ENCODE data around the gene FOXE3.

The FOXE3 gene

DNA sequence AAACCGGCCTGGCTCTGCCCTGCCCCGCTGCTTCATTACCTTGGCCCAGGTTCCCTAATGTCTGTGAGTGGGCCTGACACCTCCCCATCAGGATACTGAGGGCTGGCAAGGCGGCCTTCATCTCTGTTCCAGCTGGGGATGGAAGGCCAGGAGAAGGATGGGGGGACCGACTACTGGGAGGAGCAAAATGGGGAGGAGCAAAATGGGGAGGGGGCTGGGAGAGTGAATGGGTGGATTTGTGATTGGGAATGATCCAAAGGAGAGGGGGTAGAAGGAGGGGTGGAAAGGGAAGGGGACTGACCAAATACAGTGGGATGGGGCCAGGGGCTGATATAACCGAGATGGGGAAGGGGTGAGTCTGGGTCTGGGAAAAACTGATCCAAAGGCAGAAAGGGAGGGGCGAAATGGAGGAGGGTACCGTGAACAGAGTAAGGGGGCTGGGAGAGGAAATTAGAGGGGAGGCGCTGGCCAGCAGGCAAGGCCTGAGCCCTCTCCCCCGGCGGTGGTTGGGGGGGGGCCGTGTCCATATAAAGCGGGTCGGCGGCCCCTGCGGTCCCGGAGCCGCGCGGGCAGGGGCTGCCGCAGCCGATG, at the start of gene FOXE3:
Gene FOXE3, plus strand, starts transcription at position 558 of the 591 bp plus-strand sequence. Its CDS starts 31 bp downstream, at position 589.
- Histone ChIP-seq H3K27ac (ENCODE audit: low read depth in 2 of 2, low read length in 2 of 2) (no peak within 1 kb of the TSS), H3K4me1 (ENCODE audit: control insufficient read depth in 2 of 2, insufficient read depth in 2 of 2, low read length in 2 of 2) (no peaks in the 10 kb centered on the region), H3K36me3 (ENCODE audit: control insufficient read depth in 2 of 2, insufficient read depth in 2 of 2, low read length in 2 of 2) (no peaks in the 10 kb centered on the region), H3K9ac (ENCODE audit: low read depth in 1 of 2, low read length in 2 of 2) (no peak within 1 kb of the TSS), H3K9me3 (ENCODE audit: control insufficient read depth in 2 of 2, low read length in 2 of 2) (no peaks in the 10 kb centered on the region), H3K4me3 (ENCODE audit: low read length in 2 of 2) (peak within 1 kb of the TSS; percentile 31 to 33), H3K27me3 (ENCODE audit: control insufficient read depth in 2 of 2, insufficient read depth in 2 of 2, low read length in 2 of 2) (peaks cover 0 to 4% of the 10 kb centered on the region in 2 donors)

DNA sequence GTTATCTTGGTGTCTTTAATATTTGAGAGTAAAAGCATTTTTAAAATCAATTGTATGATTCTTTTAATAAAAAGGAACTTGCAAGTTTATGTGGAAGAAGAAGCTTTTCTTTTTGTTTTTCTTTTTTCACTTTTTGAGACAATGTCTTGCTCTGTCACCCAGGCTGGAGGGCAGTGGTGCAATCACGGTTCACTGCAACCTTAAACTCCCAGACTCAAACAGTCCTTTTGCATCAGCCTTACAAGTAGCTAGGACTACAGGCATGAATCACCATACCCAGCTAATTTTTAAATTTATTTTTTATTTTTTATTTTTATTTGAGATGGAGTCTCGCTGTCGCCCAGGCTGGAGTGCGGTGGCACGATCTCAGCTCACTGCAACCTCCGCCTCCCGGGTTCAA, 48.4 kb upstream of the FOXE3 start:
- no peaks in the 10 kb centered on the region for H3K4me1 ChIP-seq (ENCODE audit: control insufficient read depth in 2 of 2, insufficient read depth in 2 of 2, low read length in 2 of 2)
- no peak overlapping the region for H3K27ac ChIP-seq (ENCODE audit: low read depth in 2 of 2, low read length in 2 of 2)
- no peaks in the 10 kb centered on the region for H3K27me3 ChIP-seq (ENCODE audit: control insufficient read depth in 2 of 2, insufficient read depth in 2 of 2, low read length in 2 of 2)
- no peak overlapping the region for H3K4me3 ChIP-seq (ENCODE audit: low read length in 2 of 2)
- no peak overlapping the region for H3K9ac ChIP-seq (ENCODE audit: low read depth in 1 of 2, low read length in 2 of 2)
- H3K36me3 ChIP-seq (ENCODE audit: control insufficient read depth in 2 of 2, insufficient read depth in 2 of 2, low read length in 2 of 2), result peaks cover 22 to 27% of the 10 kb centered on the region in 2 donors
- H3K9me3 ChIP-seq (ENCODE audit: control insufficient read depth in 2 of 2, low read length in 2 of 2), result no peaks in the 10 kb centered on the region

DNA sequence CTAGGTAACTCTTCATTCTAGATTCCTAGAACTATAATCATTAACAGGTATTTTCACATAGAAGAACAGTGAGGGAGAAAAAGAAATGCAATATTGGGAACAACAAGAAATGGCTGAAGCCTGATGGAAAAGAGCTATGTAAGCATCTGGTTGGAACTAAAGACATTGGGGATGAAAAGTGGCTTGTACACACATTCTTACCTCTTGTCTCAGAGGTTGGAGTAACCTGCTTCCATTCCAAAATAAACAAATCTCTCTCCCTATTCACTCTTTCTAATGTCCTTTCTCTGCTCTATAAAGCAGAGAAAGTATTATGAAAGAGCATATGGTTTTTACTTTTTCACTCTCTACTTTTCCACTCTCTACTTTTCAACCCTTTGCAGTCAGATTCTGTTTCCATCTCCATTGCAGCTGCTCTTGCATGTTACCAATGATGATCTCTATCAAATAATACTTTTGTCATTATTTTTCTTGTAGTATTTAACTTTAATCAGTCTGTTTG, 45.0 kb upstream of the FOXE3 start:
- no peaks in the 10 kb centered on the region for H3K4me1 ChIP-seq (ENCODE audit: control insufficient read depth in 2 of 2, insufficient read depth in 2 of 2, low read length in 2 of 2)
- H3K27ac ChIP-seq (ENCODE audit: low read depth in 2 of 2, low read length in 2 of 2), result no peak overlapping the region
- peaks cover 39 to 47% of the 10 kb centered on the region in 2 donors for H3K36me3 ChIP-seq (ENCODE audit: control insufficient read depth in 2 of 2, insufficient read depth in 2 of 2, low read length in 2 of 2)
- no peak overlapping the region for H3K4me3 ChIP-seq (ENCODE audit: low read length in 2 of 2)
- H3K9me3 ChIP-seq (ENCODE audit: control insufficient read depth in 2 of 2, low read length in 2 of 2), result no peaks in the 10 kb centered on the region
- no peak overlapping the region for H3K9ac ChIP-seq (ENCODE audit: low read depth in 1 of 2, low read length in 2 of 2)
- H3K27me3 ChIP-seq (ENCODE audit: control insufficient read depth in 2 of 2, insufficient read depth in 2 of 2, low read length in 2 of 2), result no peaks in the 10 kb centered on the region

DNA sequence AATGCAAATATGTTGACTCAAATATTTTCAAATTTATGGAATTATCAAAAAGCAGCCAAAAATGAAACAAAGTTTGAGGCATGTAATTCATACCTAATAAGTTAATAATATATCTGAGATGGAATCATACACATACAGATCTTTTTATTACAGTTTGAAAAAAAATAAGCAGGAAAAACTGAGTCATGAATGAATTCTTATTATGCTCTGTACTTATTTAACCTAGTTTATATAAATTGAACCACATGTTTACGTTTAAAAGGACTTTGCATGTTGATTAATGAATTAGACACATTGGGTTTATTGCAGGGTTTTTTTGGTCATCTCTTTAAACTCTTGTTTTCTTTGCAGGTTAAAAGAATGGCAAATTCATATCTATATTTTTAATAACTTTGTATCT, 41.6 kb upstream of the FOXE3 start:
- Histone ChIP-seq H3K36me3 (ENCODE audit: control insufficient read depth in 2 of 2, insufficient read depth in 2 of 2, low read length in 2 of 2) (peaks cover 41 to 60% of the 10 kb centered on the region in 2 donors), H3K4me1 (ENCODE audit: control insufficient read depth in 2 of 2, insufficient read depth in 2 of 2, low read length in 2 of 2) (no peaks in the 10 kb centered on the region), H3K9ac (ENCODE audit: low read depth in 1 of 2, low read length in 2 of 2) (no peak overlapping the region), H3K27me3 (ENCODE audit: control insufficient read depth in 2 of 2, insufficient read depth in 2 of 2, low read length in 2 of 2) (no peaks in the 10 kb centered on the region), H3K4me3 (ENCODE audit: low read length in 2 of 2) (no peak overlapping the region), H3K9me3 (ENCODE audit: control insufficient read depth in 2 of 2, low read length in 2 of 2) (no peaks in the 10 kb centered on the region), H3K27ac (ENCODE audit: low read depth in 2 of 2, low read length in 2 of 2) (no peak overlapping the region)

DNA sequence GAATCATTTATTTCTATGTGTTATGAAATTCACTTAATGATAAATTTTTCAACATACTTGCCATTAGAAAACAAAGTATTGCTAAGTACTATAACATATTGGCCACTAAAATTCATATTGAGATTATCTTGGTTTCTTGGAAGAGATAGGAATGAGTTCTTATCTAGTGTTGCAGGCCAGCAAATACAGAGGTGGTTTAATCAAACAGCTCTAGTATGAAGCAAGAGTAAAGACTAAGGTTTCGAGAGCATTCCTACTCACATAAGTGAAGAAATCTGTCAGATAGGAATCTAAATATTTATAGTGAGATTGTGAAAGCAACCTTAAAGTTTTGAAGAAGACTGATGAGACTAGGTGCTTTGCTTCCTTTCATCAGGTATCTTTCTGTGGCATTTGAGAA, 37.9 kb upstream of the FOXE3 start:
- Histone ChIP-seq H3K36me3 (ENCODE audit: control insufficient read depth in 2 of 2, insufficient read depth in 2 of 2, low read length in 2 of 2) (peaks cover 40 to 54% of the 10 kb centered on the region in 2 donors), H3K27ac (ENCODE audit: low read depth in 2 of 2, low read length in 2 of 2) (no peak overlapping the region), H3K27me3 (ENCODE audit: control insufficient read depth in 2 of 2, insufficient read depth in 2 of 2, low read length in 2 of 2) (no peaks in the 10 kb centered on the region), H3K4me1 (ENCODE audit: control insufficient read depth in 2 of 2, insufficient read depth in 2 of 2, low read length in 2 of 2) (no peaks in the 10 kb centered on the region), H3K9me3 (ENCODE audit: control insufficient read depth in 2 of 2, low read length in 2 of 2) (no peaks in the 10 kb centered on the region), H3K4me3 (ENCODE audit: low read length in 2 of 2) (no peak overlapping the region), H3K9ac (ENCODE audit: low read depth in 1 of 2, low read length in 2 of 2) (no peak overlapping the region)

DNA sequence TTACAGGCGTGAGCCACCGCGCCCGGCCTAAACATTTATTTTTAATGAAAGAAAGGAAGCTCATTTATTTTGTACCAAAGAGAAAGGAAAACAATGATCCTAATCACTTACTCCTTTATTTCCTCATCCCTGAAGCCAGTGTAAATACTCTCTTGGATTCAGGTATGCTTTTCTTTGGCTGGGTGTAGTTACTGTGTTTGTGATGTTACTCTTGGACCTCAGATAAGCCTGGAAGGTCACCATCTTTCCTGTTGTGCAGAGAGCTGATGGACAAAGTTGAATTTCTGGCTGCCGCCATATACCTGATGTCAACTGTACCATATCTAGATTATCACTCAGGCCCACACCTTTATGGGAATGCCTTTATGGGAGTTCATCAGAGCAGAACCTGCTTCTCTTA, 35.4 kb upstream of the FOXE3 start:
- Histone ChIP-seq H3K36me3 (ENCODE audit: control insufficient read depth in 2 of 2, insufficient read depth in 2 of 2, low read length in 2 of 2) (peaks cover 30 to 42% of the 10 kb centered on the region in 2 donors), H3K9ac (ENCODE audit: low read depth in 1 of 2, low read length in 2 of 2) (no peak overlapping the region), H3K27ac (ENCODE audit: low read depth in 2 of 2, low read length in 2 of 2) (no peak overlapping the region), H3K4me1 (ENCODE audit: control insufficient read depth in 2 of 2, insufficient read depth in 2 of 2, low read length in 2 of 2) (no peaks in the 10 kb centered on the region), H3K4me3 (ENCODE audit: low read length in 2 of 2) (no peak overlapping the region), H3K9me3 (ENCODE audit: control insufficient read depth in 2 of 2, low read length in 2 of 2) (no peaks in the 10 kb centered on the region), H3K27me3 (ENCODE audit: control insufficient read depth in 2 of 2, insufficient read depth in 2 of 2, low read length in 2 of 2) (no peaks in the 10 kb centered on the region)

DNA sequence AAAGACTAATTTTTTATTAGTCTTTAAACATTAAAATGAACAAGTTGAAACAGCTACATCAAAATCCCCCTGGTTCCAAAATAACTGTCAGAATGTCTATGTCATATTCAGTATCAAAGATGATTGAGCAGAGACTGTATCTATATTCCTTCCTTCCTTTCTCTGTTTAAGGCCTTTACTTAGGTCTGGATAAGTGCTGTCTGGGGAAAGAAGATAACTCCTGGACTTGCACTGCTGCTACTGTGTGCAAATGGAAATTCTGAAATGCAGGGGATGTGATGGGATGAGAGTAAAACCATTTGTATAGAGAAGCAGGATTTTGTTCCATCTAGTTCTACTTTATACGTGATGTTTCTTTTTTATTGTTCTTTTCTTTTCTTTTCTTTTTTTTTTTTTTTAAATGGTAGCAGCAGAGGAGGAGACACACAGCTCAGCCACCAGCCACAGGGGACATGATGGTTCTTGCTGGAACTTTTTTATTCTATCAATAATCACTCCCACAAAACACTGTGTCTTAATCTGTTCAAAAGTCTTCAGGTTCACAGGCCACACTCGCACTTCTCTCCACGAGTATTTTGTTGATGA, 33.6 kb upstream of the FOXE3 start:
- H3K27me3 ChIP-seq (ENCODE audit: control insufficient read depth in 2 of 2, insufficient read depth in 2 of 2, low read length in 2 of 2), result no peaks in the 10 kb centered on the region
- H3K9me3 ChIP-seq (ENCODE audit: control insufficient read depth in 2 of 2, low read length in 2 of 2), result no peaks in the 10 kb centered on the region
- no peaks in the 10 kb centered on the region for H3K4me1 ChIP-seq (ENCODE audit: control insufficient read depth in 2 of 2, insufficient read depth in 2 of 2, low read length in 2 of 2)
- H3K27ac ChIP-seq (ENCODE audit: low read depth in 2 of 2, low read length in 2 of 2), result no peak overlapping the region
- H3K9ac ChIP-seq (ENCODE audit: low read depth in 1 of 2, low read length in 2 of 2), result no peak overlapping the region
- no peak overlapping the region for H3K4me3 ChIP-seq (ENCODE audit: low read length in 2 of 2)
- H3K36me3 ChIP-seq (ENCODE audit: control insufficient read depth in 2 of 2, insufficient read depth in 2 of 2, low read length in 2 of 2), result peaks cover 30 to 34% of the 10 kb centered on the region in 2 donors

DNA sequence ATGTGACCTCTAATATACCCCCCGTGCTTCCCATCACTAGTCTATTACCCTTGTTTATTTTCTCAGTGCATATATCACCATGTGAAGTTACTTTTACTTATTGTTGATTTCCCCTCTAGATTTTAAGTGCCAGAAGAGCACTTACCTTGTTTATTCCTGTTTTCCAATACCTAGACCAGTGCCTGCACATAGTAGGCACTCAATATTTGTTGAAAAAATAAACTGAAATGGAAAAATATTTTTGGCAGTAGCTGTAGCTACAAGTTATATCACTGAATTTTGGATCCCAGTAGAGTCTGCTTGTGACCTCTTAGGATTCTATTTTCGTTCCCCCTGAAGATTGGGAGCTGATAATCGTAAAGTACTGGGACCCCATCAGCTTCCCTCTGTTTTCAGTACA, 32.0 kb upstream of the FOXE3 start:
- Histone ChIP-seq H3K27me3 (ENCODE audit: control insufficient read depth in 2 of 2, insufficient read depth in 2 of 2, low read length in 2 of 2) (no peaks in the 10 kb centered on the region), H3K9ac (ENCODE audit: low read depth in 1 of 2, low read length in 2 of 2) (no peak overlapping the region), H3K27ac (ENCODE audit: low read depth in 2 of 2, low read length in 2 of 2) (no peak overlapping the region), H3K4me1 (ENCODE audit: control insufficient read depth in 2 of 2, insufficient read depth in 2 of 2, low read length in 2 of 2) (peaks cover 3 to 6% of the 10 kb centered on the region in 2 donors), H3K36me3 (ENCODE audit: control insufficient read depth in 2 of 2, insufficient read depth in 2 of 2, low read length in 2 of 2) (peaks cover 20 to 22% of the 10 kb centered on the region in 2 donors), H3K4me3 (ENCODE audit: low read length in 2 of 2) (no peak overlapping the region), H3K9me3 (ENCODE audit: control insufficient read depth in 2 of 2, low read length in 2 of 2) (no peaks in the 10 kb centered on the region)

DNA sequence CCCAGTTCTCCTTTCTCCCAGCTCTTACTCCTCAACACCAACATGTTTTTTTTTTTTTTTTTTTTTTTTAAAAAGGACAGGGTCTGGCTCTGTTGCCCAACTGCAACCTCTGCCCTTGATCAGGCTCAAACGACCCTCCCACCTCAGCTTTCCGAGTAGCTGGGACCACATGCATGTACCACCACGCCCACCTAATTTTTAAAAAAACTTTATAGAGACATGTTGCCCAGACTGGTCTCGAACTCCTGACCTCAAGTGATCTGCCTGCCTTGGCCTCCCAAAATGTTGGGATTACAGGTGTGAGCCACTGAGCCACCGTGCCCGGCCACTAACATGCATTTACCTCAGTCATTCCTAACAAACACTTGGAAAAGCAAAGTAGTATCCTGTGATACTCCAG, 31.1 kb upstream of the FOXE3 start:
- Histone ChIP-seq H3K27ac (ENCODE audit: low read depth in 2 of 2, low read length in 2 of 2) (no peak overlapping the region), H3K4me3 (ENCODE audit: low read length in 2 of 2) (no peak overlapping the region), H3K9ac (ENCODE audit: low read depth in 1 of 2, low read length in 2 of 2) (no peak overlapping the region), H3K4me1 (ENCODE audit: control insufficient read depth in 2 of 2, insufficient read depth in 2 of 2, low read length in 2 of 2) (peaks cover 6 to 9% of the 10 kb centered on the region in 2 donors), H3K27me3 (ENCODE audit: control insufficient read depth in 2 of 2, insufficient read depth in 2 of 2, low read length in 2 of 2) (no peaks in the 10 kb centered on the region), H3K36me3 (ENCODE audit: control insufficient read depth in 2 of 2, insufficient read depth in 2 of 2, low read length in 2 of 2) (peaks cover 14 to 17% of the 10 kb centered on the region in 2 donors), H3K9me3 (ENCODE audit: control insufficient read depth in 2 of 2, low read length in 2 of 2) (no peaks in the 10 kb centered on the region)

DNA sequence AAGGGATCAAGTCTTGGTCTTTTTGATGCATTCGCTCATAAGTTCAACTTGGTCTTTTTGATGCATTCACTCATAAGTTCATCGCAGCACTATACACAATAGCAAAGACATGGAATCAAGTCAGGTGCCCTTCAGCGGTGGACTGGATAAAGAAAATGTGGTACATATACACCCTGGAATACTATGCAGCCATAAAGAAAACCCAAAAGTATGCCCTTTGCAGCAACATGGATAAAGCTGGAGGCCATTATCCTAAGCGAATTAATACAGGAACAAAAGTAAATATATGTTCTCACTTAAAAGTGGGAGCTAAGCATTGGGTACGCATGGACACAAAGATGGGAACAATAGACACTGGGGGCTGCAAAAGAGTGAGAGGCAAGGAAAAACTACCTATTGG, 29.8 kb upstream of the FOXE3 start:
- Histone ChIP-seq H3K27me3 (ENCODE audit: control insufficient read depth in 2 of 2, insufficient read depth in 2 of 2, low read length in 2 of 2) (no peaks in the 10 kb centered on the region), H3K36me3 (ENCODE audit: control insufficient read depth in 2 of 2, insufficient read depth in 2 of 2, low read length in 2 of 2) (peaks cover 8 to 10% of the 10 kb centered on the region in 2 donors), H3K9me3 (ENCODE audit: control insufficient read depth in 2 of 2, low read length in 2 of 2) (no peaks in the 10 kb centered on the region), H3K4me3 (ENCODE audit: low read length in 2 of 2) (no peak overlapping the region), H3K4me1 (ENCODE audit: control insufficient read depth in 2 of 2, insufficient read depth in 2 of 2, low read length in 2 of 2) (peaks cover 6 to 17% of the 10 kb centered on the region in 2 donors), H3K9ac (ENCODE audit: low read depth in 1 of 2, low read length in 2 of 2) (no peak overlapping the region), H3K27ac (ENCODE audit: low read depth in 2 of 2, low read length in 2 of 2) (no peak overlapping the region)
